HEK293T (cell line): Measurements from ENCODE around the gene KCNMA1.

Source experiments
- BHLHE40 ChIP-seq: fragments of 450-650 bp; IDR thresholded peaks from 2 replicates; pipeline ENCODE4 v1.6.1; 2016; ENCODE audit warnings: mild to moderate bottlenecking, moderate library complexity, borderline replicate concordance
- FOXK2 ChIP-seq: fragments of 450-650 bp; IDR thresholded peaks from 2 replicates; pipeline ENCODE4 v1.6.1; 2016; ENCODE audit warnings: mild to moderate bottlenecking
- FOXM1 ChIP-seq: fragments of 450-650 bp; IDR thresholded peaks from 2 replicates; pipeline ENCODE4 v1.6.1; 2017; ENCODE audit warnings: mild to moderate bottlenecking, borderline replicate concordance
- TARDBP ChIP-seq: fragments of 450-650 bp; IDR thresholded peaks from 2 replicates; pipeline ENCODE4 v1.6.1; 2016
- ZNF384 ChIP-seq: fragments of 450-650 bp; IDR thresholded peaks from 2 replicates; pipeline ENCODE4 v1.6.1; 2016

GRCh38 chr10:77109351-77109994 lies 528.1 kb downstream of the KCNMA1 start:
- TF ChIP-seq TARDBP = no peak
- TF ChIP-seq FOXK2 = no peak
- TF ChIP-seq FOXM1 = no peak
- TF ChIP-seq BHLHE40 = no peak
- TF ChIP-seq ZNF384 = no peak
